ENCODE data around the gene CCIN.
A peak's percentile ranks its signal among the peaks of the same experiment; 100 is the strongest.
"Not testable (repeated sequence)": the region's sequence is repeated elsewhere in the genome, so short reads cannot be mapped to it uniquely, and the experiment has no call there.

Gene CCIN

GRCh38 chr9:36169166-36169565 is at the start of gene CCIN:
Gene CCIN (plus strand): TSS chr9:36169388. CDS start chr9:36169503, 115 bp downstream.
- no peak for DNase-seq (ENCODE audit: low spot score)

DNA sequence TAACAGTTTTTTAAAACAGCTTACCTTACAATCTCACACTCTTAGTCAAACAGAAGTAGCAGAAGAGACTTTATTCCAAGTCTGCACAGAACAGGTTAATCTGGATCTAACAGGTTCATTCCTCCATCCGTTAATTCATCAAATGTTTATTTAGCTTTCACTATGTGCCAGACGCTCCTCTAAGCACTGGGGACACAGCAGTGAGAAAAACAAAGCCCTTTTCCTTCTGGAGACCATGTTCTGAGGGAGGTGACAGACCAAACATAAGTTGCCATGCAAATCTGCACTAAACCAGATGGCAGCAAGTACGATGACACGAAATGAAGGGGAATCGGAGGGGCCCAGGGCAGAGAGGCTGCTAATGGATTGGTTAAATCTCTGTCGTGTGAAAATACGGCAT is 49.7 kb upstream of the CCIN start:
- no peak for DNase-seq (ENCODE audit: low spot score)

GRCh38 chr9:36120705-36121104 is 48.5 kb upstream of the CCIN start:
- DNase-seq (ENCODE audit: low spot score) = no peak

DNA sequence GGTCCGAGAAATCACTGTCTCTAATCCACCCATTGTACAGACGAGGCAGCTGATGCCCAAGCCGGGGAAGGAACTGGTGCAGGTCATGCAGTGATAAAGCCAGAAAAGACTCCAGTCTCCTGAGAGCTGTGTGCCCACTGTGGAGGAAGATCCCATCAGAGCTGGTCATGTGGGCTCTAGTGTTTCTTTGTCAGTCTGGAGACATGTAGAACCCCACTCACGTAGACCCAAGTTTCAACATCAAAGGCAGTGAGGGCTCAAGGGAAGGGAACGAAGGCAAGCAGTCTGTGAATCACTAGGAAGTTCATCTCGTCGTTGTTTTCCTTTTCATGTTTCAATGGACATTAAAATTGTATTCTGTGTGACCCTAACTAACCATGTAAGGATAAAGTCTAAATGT is 47.2 kb upstream of the CCIN start:
- no peak for DNase-seq (ENCODE audit: low spot score)

DNA sequence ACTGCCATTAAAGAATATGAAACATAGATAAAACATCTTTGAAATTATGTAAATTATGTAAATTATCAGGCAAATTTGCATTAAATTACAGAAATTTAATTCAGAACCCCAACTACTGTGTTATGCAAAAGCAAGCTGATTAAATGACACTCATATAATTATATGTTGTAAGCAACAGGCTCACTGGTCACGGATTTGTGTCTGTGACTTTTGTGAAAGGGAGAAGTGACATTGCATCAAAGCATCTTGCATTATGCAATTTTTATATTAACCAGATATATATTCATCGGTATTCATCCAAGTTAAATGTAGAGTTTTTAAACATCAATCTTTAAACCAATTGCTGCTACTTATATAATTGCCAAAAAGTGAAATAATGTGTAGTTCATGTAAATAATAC is 45.7 kb upstream of the CCIN start:
- no peak for DNase-seq (ENCODE audit: low spot score)

GRCh38 chr9:36125062-36125855 is 43.9 kb upstream of the CCIN start:
- no peak for DNase-seq (ENCODE audit: low spot score)

DNA sequence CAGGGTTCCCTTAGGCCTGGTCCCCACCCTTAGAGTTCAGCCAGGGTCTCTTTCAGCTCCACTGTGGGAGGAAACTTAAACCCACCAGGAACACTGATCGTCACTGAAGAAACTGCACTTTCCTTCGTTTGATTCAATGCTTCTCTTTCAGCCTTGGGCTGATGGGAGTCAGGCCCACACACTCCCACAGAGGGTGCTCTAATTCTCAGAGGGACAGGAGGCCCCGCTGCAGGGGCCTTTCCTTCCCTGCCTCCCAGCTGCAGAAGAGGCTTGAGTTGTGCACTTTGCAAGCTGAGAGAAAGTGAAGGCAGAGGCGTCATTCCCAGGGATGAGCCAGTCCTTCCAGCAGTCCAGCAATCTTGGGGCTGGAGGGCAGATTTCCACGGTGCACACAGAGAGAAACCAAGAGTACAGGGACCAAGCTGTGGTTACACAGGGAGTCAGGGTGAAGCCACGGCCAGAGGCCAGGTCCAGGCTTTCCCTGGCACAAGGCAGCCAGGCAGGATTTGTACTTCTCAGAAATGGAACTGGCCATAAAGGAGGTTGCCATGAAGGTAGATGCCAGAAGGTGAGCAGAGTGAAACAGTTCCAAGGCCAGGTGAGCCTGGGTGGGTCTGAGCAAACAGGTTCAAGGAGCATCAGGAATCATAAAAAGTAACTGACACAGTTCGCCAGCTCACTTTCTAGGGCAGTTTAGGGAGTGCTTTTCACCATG is 43.0 kb upstream of the CCIN start:
- no peak for DNase-seq (ENCODE audit: low spot score)

DNA sequence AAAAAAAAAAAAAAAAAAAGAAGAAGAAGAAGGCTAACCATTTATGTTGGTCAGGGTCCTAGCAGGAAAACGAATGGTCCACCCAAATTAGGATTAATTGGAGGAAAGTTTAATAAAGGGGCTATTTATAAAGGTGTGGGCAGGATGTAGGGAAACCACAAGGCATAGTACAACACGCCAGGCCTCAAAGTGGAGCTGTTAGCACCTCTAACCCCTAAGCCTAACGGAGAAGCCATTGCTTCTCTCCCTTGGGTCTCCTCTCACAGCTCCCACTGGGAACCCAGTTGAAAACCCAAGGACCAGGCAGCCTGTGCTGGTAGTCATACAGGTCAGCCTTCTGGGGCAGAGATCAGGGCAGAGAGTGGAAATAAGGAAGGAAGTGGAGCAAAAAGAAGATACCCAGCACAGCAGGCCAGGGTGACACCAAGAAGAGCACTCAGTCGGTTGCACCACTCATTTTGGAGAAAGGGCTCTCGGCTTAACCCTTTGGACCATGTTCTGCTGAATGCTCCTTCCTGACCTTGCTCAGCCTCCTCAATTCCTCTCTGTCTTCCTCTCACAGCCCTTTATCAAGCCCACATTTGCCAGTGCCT is 41.4 kb upstream of the CCIN start:
- DNase-seq (ENCODE audit: low spot score) = no peak

GRCh38 chr9:36128349-36128748 is 40.8 kb upstream of the CCIN start:
- DNase-seq (ENCODE audit: low spot score) = no peak

DNA sequence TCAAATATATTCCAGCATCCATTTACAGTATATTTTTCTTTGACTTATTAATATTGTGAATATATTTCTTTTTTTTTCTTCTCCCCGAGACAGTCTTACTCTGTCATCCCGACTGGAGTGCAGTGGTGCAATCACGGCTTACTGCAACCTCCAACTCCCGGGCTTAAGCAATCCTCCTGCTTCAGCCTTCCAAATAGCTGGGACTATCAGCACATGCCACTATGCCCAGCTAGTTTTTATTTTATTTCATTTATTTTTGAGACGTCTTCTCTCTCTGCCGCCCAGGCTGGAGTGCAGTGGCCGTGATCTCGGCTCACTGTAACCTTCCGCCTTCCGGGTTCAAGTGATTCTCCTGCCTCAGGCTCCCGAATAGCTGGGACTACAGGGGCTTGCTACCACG is 40.0 kb upstream of the CCIN start:
- DNase-seq (ENCODE audit: low spot score) = no peak

- not testable (repeated sequence) for DNase-seq (ENCODE audit: low spot score)
Measured at GRCh38 chr9:36131666-36132065, 37.5 kb upstream of the CCIN start.

- DNase-seq (ENCODE audit: low spot score) = no peak
Measured at GRCh38 chr9:36132086-36132485, 37.1 kb upstream of the CCIN start.

DNA sequence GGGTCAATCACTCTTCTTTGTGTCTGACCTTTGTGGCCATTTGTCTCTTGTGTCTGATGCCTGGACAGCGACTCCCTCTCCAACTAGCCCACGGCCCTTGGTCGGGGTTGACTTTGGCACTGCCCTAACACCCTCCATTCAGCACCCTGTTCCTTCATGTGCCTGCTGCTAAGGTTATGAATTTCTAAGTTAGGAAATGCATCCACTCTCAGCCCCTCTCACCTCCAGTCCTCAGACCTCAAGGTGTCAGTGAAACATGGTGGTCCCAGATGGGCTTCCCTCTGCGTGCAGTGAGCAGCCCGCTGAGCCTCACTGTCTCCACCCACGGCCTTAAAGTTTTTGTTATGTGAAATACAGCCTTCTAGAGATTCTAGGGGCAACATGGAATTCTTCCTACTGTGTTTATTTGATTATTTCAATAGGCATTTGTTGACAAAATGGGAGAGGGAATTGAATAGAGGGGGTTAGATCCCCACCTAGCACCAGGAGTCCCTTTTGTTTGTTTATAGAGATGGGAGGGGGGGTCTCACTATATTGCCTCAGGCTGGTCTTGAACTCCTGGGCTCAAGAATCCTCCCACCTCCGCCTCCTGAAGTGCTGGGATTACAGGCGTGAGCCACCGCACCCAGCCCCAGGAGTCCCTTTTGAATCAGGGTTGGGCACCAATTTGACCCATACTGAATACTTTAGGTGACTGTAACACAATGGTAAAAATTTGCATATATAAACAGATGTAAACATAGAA is 34.3 kb upstream of the CCIN start:
- no peak for DNase-seq (ENCODE audit: low spot score)

DNA sequence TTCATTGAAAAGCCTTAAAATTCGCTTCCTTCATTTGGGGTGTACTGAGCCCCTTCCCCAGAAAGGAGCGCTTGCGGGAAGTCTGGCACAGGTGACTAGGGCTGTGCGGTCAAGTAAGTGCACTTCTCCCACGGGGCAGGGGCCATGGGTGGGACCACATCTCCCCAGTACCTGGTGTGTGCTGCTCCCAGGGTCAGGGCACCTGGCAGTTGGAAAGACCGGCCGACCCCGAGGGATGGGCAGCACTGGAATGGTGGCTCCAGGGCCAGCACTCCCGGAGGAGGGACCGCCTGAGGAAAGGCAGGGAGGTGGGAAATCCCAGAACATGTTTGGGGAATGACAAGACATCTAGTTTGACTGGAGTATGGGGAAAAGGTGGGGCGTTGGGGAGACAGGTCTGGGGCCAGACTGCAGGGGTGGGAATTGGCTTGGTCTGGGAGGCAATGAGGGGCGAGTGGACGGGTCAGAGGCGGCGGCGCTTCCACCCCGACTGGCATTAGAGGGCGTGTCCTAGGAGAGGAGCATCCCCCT is 33.4 kb upstream of the CCIN start:
- DNase-seq (ENCODE audit: low spot score) = no peak

DNA sequence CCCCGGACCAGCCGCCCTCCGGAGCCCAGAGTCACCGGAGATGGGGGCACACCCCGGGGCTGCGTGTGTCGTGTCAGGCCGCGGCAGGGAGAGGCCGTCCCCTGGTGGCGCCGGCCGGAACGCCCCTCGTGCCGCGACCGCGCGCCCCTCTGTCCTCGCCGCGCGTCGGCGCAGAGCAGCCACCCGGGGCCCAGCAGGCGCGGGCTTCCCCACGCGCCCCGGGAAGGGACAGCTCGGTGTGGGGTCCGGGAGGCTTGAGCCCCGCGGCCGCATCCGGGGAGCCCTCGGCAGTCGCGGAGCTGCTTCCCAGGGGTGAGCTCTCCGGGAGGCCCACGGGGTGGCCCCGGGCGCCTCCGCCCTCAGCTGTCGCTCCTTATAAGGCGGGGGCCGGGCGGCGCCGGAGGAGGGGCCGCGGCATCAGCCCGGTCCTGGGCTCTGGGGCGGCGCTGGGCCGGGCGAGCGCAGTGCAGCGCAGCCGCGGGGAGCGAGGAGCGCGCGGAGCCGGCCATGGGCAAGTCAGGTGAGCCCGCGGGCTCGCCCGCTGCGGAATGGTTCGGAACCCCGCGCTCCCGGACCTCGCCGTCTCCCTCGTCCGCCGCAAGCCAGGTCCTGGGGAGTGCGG is 32.8 kb upstream of the CCIN start, which contains the start of gene GLIPR2:
TSS of gene GLIPR2 (plus strand) at position 462 of the 622 bp plus-strand sequence. CDS start at position 508, 46 bp downstream.
- DNase-seq (ENCODE audit: low spot score) = peak; percentile 15

DNA sequence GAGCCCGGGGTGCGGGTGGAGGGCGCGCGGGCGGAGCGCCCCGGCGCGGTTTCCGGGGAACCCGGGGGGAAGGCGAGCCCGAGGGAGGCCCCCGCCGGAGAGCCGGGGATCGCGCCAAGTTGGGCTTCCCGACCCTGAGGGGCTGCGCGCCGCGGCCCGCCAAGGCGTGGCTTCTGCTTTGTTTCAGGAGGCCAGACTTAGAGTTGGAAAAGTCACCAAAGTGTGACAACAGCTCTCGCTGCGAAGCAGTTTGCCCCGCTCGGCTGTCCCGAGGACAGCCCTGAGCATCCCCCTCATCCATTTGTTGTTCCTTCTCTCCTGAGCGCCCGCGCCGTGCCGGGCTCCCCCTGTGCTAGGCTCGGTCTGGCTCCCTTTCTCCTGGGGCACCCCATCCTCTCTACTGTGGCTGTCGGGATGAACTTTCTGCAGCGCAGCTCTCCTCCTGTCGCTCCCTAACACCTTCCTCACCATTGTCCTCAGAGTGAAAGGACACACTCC is 32.2 kb upstream of the CCIN start:
- DNase-seq (ENCODE audit: low spot score) = peak; percentile 10

GRCh38 chr9:36137392-36138004 is 31.7 kb upstream of the CCIN start:
- DNase-seq (ENCODE audit: low spot score) = peak; percentile 4

DNA sequence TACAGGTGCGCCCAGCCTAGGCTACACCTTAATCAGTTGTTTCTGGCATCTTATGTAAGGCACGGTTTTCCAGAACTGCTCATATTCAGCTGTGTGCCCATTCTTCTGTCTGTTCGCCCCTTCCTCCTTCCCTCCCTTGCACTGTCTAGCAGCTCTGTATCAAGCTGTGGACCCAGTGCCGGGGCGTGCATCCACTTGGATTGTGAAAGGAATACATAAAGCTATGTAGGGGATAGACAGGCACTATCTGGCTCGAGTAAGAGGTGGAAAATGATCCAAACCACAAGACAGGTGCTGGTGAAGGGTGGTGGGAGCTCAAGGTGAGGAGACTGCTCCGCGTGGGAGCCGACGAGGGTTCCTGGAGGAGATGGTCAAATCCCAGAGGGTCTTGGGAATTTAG is 30.7 kb upstream of the CCIN start:
- DNase-seq (ENCODE audit: low spot score) = no peak

- DNase-seq (ENCODE audit: low spot score) = no peak
Measured at GRCh38 chr9:36138901-36139300, 30.3 kb upstream of the CCIN start.

GRCh38 chr9:36140086-36141084 is 28.8 kb upstream of the CCIN start:
- DNase-seq (ENCODE audit: low spot score) = no peak

All from kidney capillary endothelial cell (primary cell).